ENCODE measurements around the gene IQSEC1.

Gene IQSEC1

GRCh38 chr3:13015286-13016082 lies 57.7 kb downstream of the IQSEC1 start:
- DNase-seq (ENCODE audit: low read depth) = peak; percentile 42

- DNase-seq (ENCODE audit: low read depth) = no peak
Observed at GRCh38 chr3:13014755-13015285, 58.4 kb downstream of the IQSEC1 start.

DNA sequence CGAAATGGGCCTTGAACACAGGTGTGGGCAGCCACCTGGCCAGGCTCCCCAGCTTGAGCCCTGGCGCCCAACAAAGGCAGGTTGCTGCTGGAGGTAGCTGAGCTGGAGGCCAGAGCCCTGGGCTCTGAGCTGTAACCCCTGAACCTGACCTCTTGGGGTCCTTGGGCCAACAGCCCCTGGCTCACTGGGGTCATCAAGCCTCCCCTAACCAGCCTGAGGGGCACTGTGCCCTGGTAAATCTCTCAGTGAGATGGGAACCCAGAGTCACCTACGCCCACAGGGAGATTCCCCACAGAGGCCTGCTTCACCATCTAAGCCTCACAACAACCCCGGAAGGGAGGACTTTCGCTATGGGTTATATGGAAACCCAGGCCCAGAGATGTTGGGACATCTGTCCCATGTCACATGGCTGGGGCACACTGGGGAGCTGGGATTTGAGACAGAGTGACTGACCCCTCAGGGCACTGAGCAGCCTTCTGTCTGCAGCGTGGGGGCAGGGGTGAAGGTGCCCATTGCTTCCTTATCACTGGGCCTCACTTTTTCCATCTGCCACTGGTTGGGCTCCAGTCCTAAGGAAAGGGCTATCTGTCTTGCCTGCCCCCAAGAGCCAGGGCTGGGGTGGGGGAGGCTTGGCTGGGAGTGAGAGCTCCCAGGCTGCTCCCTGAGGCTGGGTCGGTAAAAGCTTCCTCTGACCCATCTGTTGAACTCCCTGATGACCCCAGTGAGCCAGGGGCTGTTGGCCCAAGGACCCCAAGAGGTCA lies 59.1 kb downstream of the IQSEC1 start:
- DNase-seq (ENCODE audit: low read depth) = no peak

GRCh38 chr3:13013566-13013965 lies 59.7 kb downstream of the IQSEC1 start:
- DNase-seq (ENCODE audit: low read depth) = no peak

- DNase-seq (ENCODE audit: low read depth) = no peak
Observed at GRCh38 chr3:13013151-13013561, 60.1 kb downstream of the IQSEC1 start.

DNA sequence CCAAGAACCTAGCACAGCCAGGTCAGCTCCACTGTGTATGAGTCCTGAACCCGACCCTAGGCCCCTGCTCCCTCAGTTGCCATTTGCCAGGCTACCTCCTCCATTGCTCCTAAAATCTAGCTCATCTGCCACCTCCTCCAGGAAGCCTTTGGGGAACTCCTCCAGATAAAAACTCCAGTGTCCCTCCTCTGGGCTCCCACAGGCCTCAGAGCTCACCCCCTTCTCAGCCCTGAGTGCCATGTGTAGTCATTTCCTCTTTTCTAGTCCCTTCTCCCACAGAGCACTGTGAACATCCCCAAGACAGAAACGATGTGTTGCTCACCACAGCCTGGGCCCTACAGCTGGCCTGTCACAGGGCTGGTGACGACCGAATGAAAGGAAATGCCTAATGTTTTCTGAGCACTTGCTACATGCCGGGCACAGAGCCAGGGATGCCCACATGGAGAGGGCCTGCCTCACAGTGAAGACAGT lies 61.0 kb downstream of the IQSEC1 start:
- DNase-seq (ENCODE audit: low read depth) = peak; percentile 14

GRCh38 chr3:13011573-13012220 lies 61.5 kb downstream of the IQSEC1 start:
- DNase-seq (ENCODE audit: low read depth) = peak; percentile 68

DNA sequence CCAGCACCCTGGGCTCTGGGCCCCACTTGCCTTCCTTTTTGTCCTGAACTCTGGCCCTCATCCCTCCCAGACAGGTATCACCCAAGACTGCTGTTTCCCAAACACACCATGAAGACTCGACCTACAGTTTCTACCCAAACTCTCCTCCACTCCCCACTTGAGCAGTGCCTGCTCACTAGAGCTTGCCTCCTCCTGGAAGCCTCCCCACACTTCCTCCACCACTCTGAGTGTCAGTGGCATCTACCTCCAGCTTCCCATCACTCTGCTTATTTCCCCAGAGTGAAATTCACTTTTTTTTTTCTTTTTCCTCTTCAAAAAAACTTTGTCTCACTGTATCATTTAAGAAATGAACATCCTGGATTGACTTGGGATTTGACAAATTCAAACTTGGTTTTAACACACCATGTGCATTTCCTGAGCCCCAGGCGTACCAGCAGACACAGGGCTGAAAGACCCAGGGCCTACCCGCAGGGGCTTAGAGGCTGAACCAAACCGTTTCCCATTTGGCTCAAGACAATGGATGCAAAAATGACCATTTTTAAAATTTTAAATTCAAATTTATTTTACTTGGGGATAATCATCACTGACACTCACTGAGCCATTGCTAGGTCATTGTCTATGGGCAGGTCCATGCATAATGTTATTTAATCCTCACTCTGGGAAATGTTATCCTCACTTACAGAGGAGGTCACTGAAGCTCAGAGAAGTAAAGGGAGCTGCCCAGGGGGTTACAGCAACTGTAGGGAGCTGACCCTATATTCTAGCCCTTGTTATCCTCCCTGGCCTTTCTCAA lies 62.3 kb downstream of the IQSEC1 start:
- no peak for DNase-seq (ENCODE audit: low read depth)

GRCh38 chr3:13009946-13010315 lies 63.3 kb downstream of the IQSEC1 start:
- no peak for DNase-seq (ENCODE audit: low read depth)

DNA sequence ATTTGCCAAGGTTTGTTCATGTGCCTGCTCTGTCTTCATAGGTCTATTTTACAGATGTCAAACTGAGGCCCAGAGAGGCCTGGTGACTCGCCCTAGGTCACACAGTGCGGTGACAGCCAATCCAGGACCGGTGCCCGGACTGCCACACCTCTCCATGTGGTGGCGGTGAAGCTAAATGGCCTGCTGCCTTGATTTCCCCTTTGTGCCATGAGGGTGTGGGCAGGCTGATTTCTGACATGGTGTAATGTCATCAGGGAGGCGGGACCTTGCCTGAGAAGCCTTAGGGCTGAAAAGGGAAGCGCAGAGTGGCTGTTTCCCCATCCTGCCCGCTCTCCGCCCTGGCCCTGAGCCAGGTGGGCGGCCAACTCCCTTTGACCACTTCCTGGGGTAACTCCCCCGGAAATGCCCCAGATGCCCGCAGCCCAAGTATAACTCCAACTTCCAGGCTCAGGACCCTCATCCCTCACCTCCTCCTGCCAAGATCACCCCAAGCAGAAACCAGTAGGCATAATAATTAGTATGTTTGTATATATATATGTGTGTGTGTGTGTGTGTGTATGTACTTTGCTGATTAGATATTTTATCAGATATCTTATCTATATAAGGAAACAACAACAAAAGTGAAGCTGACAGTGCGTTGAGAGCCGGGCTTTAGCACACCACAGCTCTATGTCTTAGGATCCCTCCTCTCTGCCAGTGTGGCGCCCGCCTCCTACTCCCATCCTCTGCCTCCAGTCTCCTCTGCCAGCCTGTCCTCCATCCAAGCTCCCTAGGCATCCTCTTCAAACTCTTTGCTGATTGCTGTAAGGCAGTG lies 63.9 kb downstream of the IQSEC1 start:
- peak; percentile 27 for DNase-seq (ENCODE audit: low read depth)

DNA sequence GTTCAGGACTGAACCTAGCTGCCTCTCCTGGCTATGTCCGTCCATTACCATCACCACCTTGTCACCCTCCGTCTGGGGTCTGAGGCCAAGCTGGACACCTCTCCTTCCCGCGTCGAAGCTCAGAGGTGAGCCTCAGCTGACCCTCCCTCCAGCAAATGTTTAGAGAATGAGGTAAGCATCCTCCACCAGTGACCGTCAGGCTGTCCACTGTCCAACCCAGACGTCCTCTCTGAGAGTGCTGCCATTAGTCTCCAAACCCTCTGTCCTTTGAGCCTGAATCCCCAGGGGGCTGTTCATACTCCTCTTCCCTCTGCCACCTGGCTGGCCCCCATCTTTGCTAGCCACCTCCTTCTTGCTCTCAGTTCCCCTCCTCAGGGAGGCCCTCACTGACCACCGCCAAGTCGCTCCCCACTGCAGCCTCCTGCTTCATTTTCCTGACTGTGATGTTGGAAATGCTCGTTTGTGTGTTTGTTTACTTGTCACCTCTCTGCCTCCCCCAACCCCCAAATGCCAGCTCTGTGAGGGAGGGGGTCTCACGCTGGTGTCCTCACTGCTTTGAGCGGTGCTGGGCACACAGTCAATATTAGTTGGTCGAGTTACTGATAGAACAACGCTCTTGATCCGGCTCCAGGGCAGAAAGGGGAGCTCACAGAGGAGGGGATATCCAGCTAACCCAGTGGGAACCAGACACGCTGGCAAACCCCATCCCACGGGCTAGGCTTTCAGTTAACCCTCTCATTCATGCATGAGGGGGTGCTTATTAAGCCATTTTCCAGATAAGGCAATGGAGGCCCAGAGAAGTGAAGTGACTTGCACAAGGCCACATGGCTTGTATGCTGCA lies 64.9 kb downstream of the IQSEC1 start:
- no peak for DNase-seq (ENCODE audit: low read depth)

- no peak for DNase-seq (ENCODE audit: low read depth)
Observed at GRCh38 chr3:13007251-13007941, 65.8 kb downstream of the IQSEC1 start.

GRCh38 chr3:13006216-13006990 lies 66.8 kb downstream of the IQSEC1 start:
- no peak for DNase-seq (ENCODE audit: low read depth)

DNA sequence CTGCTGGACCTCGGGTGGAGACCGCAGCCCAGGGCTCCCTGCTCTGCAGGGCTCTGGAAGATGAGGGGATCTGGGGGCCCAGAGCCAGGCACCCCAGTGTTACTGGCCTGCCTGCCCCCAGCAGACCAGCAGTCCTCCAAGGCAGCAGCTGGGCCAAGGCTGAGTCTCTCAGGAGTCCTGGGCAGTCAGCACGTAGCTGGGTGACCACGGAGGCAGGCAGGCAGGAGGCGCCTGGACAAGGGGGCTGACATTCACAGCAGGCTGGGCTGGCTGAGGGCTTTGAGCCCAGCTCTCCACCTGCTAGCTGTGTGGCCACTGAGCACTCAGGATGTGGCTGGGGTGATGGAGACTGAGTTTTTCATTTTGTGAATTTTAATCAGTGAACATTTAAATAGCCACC lies 67.9 kb downstream of the IQSEC1 start:
- DNase-seq (ENCODE audit: low read depth) = no peak

DNA sequence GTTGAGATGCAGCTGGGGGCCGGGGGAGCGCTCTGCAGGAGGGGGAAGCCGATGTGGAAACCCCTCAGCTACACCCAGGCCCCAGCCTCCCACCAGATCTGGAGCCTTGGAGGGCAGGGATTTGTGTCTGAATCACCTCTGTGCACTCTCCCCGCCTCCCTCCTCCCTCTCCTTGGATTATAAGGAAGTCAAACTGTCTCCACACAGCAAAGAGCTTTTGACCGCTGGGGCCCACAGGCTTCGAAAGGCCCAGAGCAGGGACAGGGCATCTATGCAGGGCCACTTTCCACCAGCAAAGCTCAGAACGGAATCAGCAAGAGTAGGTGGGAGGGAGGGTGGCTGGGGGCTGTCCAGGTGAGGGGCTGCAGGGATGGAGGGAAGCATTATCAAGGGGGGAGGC lies 68.9 kb downstream of the IQSEC1 start:
- DNase-seq (ENCODE audit: low read depth) = no peak

DNA sequence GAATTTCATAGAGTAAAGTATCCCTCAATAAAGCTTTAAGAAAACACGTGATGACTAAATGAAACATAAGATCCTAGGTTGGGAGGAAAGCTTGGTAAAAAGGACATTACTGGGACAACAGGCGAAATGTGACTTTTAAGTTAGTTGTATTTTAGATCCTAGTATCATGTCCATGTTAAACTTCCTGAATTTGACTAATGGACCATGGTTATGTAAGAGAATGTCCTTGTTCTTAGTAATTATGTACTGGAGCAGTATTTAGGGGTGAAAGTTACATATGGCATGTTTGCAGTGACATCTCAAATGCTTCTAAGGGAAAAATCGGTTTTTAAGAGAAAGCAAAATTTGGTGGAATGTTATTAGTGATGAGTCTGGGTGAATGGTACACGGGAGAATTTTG lies 69.6 kb downstream of the IQSEC1 start:
- DNase-seq (ENCODE audit: low read depth) = no peak

- no peak for DNase-seq (ENCODE audit: low read depth)
Observed at GRCh38 chr3:13002398-13003124, 70.7 kb downstream of the IQSEC1 start.

All from activated T-cell treated with anti-CD3 and anti-CD28 coated beads for 1 hour (primary cell).